Measurements from ENCODE around the gene GRP.

GRP gene

DNA sequence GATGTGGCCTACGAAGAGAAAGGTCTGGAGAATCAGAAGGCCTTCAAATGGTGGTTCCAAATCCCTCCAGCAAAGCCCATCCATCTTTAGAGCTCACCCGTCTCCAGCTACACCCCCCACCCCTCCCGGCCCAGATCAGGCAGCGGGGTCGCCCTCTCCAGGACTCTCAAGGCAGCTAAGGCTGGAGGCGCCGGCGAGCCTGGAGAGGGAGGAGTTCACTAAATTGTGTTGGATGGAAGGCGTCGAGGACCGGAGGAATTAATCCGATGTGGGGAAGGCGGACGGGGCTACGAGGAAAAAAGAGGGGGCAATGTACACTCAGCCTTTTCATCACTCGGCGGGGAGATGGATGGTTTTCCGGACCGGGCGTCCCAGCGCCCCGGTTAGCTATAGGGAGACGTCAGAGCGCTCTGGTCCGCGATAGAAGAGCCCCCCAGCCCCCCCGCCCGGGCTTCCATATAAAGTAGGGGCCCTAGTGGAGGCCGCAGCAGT lies at the start of gene GRP:
GRP (plus strand) TSS at position 487 of the 492 bp plus-strand sequence. CDS start 108 bp downstream, outside the sequence.
- no peak for DNase-seq

DNA sequence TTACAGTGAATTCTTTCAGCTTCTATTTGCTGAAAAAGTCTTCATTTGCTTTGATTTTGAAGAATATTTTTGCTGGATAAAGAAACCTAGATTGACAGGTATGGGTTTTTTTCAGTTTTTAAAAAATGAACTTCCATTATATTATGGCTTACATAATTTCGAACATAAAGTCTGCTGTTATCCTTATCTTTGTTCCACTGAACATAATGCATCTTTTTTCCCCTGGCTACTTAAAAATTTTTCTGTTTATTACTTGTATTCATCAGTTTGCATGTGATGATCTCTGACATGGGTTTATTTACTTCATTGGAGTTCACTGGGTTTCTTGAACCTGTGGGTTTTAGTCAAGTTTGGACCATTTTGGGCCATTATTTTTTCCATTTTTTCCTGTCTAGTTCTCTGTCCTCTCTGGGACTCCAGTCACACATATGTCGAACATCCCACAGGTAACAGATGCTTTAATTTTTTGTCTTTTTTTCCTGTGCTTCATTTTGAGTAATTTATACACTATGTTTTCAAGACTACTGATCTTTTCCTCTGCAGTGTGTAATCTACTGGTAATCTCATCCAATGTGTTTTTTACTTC lies 47.2 kb upstream of the GRP start:
- no peak for DNase-seq

DNA sequence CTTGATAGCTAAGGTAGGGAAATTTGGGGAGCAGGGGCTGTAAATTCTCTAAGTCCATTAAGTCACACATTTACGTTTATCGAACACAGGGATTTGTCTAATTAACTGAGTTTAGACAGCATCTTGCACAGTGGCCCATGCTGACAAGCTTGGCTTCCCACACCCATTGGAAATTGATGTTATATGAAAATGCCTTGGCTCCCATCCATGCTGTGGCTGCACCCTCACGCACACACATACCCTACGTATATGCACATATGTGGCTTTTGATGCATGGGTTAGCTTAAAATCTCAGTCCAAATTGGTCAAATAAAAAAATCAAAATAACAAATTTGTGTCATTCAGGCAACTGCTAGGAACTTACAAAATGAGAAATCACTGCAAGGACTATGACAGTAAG lies 42.5 kb upstream of the GRP start:
- DNase-seq: no peak

DNA sequence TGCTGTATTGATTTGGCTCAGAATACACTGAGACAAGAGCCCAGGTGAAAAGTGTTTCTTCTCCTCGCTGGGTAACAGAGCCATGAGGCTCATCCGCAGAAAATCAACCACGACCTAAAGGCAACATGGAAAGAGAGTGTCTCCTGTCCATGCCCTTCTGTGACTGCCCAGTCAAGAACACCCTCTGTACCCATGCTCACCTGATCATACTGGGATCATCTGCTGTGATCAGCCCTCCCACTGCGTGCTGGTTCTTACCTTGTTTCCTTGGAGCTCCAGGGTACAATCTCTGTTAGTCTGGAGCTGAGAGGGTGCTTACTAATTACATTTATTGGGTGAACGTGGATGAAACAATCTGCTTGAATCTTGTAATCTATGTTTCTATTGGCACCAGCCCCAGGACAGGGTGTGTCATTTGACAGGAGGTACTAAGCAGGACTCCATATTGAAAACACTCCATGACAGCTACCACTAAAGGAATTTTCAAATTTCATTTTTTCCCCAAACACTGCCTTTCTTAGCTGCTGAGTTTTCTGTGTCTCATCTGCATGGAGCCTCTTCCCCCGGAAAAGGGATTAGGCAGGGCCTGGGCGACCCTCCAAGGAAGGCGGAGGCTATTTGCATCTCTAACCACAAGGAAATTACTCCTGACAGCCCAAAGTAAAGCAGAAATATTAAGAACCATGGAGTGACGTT lies 39.7 kb upstream of the GRP start:
- DNase-seq: peak; percentile 64

GRCh38 chr18:59182673-59183072 lies 37.3 kb upstream of the GRP start:
- no peak for DNase-seq

- no peak for DNase-seq
These were observed 30.9 kb upstream of the GRP start for GRCh38 chr18:59189008-59189407.

DNA sequence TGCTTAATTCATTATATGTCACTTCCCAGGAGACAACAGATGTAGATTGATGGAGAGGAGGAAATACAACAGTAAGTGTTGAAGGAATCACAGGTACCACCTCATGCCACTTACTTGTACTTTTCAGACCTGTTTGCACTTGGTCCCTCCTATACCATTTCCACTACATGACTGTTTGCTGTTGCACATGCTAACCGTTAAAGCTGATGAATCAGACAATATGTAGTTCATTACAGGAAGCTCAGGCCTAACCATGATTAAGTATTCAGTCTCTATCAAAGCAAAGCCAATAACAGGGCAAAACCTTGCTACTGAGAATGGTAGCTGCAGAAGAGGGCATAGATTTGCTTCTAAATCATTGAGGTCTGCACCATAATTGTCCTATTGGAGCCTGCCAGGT lies 30.2 kb upstream of the GRP start:
- DNase-seq: no peak

DNA sequence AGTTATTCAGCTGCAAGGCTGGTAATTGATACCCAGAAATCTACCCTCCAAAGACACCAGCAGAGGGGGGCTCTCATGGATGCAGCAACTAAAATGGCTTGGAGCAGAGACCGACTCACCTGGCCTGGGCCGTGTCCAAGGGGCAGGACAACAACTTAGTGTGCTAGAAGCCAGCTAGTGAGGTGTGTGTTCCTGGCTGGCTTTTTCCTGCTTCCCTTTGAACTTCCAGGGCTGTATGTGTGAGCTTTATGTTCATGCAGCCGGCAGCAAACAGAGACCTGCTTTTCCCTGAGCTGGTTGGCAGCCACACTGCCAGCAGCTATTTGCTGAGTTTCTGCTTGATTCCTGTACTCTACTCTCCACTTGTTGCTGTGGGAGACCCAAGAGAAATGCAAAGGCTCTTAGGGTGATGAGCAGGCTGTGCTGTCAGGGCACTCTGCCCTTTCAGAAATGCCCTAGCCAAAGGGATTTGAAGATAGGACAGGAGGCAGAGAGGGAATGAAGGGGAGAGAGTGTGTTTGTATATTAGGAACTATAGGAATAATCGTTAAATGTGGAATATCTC lies 23.7 kb upstream of the GRP start:
- DNase-seq: peak; percentile 34

DNA sequence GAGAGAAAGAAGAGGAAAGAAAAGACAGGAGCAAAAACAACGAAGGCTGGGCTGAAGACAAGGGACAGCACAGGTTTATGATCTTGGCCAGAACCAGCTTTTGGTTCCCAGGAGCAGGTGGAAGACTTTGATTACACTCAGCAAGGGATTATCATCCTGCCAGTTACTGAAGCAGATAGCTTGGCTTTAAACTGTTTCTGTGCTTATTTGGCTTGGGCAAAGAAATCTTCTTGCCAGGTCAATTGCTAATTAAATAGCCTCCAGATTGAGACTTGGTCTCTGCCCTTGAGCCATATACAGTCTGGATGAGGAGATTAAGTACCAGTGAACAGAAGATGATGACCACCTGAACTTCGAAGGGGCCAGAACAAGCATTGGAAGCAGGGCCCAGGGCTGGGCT lies 22.3 kb upstream of the GRP start:
- DNase-seq: no peak

GRCh38 chr18:59198215-59198614 lies 21.7 kb upstream of the GRP start:
- no peak for DNase-seq

- DNase-seq: no peak
These were observed 19.2 kb upstream of the GRP start for GRCh38 chr18:59200787-59201186.

GRCh38 chr18:59202258-59202820 lies 17.6 kb upstream of the GRP start:
- DNase-seq: no peak

- no peak for DNase-seq
These were observed 12.5 kb upstream of the GRP start for GRCh38 chr18:59207506-59207905.

DNA sequence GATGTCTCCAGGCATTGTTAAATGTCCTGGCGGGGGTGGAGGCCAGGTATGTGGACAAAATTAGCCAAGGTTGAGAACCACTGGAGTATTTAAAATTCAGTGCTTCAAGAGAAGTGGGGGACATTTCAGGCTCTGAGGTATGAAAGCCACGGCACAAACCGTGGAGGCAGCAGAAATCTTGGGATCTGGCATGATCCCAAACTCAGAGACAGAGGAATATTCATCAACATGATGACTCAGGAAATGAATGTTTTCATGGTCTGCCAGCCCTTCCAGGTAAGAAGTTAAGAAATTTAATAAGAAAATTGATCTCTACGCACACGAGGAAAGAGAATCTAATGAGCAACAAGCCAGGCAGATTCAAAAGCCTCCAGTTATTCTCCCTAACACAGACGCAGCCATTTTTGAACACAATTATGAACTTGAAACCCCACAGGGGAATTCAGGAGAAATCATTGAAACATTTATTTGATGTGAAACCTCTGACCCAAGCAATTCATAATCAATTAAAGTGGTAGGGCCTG lies 11.3 kb upstream of the GRP start:
- DNase-seq: no peak

DNA sequence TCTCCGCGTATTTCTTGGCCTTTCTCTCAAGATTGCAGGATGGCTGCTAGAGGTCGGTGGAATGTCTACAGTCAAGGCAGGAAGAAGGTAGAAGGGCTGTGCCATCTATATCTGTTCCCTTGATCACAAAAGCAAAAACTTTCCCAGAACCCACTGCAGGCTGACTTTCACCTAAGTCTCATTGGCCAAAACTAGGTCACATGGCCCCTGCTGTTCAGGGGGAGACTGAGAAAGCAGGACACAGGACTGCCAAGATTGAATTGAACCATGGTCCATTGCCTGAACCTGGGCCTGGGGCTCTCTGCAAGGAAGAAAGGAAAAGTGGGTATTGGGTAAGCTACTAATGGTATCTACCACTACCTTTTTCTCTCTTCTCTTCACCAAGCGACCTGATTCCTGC lies 9.7 kb upstream of the GRP start:
- no peak for DNase-seq

DNA sequence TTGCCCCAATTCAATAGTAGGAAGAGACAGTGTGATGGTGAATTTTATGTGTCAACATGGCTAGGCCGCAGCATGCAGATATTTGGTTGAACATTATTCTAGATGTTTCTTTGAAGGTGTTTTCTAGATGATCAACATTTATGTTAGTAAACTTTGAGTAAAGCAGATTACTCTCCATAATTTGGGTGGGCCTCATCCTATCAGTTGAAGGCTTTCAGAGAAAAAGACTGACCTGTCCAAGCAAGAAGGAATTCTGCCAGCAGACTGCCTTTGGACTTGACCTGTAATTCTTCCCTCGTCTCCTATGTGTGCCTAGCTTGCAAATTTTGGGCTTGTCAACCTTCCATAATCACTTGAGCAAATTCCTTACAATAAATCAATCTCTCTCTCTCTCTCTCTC lies 8.3 kb upstream of the GRP start:
- DNase-seq: no peak

GRCh38 chr18:59218018-59218417 lies 1.9 kb upstream of the GRP start:
- DNase-seq: no peak

DNA sequence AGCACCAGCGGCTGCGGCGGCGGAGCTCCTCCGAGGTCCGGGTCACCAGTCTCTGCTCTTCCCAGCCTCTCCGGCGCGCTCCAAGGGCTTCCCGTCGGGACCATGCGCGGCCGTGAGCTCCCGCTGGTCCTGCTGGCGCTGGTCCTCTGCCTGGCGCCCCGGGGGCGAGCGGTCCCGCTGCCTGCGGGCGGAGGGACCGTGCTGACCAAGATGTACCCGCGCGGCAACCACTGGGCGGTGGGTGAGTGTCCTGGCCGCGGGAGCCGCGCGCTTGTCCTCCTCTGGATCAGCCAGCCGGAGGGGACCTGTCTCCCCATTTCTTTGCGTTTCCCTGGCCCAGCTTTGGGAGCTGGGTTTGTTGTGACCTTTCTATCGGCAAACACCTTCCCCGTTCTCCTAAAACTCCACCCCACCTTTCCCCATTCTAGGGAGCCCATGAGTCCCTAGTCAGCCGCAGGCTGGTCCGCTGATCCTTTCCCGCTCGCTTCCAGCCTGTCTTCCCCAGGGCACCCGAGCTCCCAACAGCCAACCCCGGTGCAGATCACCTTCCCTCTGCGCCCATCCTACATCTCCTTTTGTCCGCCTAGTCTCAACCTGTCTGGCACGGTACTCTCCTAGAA lies 316 bp downstream of the GRP start:
- DNase-seq: no peak

DNA sequence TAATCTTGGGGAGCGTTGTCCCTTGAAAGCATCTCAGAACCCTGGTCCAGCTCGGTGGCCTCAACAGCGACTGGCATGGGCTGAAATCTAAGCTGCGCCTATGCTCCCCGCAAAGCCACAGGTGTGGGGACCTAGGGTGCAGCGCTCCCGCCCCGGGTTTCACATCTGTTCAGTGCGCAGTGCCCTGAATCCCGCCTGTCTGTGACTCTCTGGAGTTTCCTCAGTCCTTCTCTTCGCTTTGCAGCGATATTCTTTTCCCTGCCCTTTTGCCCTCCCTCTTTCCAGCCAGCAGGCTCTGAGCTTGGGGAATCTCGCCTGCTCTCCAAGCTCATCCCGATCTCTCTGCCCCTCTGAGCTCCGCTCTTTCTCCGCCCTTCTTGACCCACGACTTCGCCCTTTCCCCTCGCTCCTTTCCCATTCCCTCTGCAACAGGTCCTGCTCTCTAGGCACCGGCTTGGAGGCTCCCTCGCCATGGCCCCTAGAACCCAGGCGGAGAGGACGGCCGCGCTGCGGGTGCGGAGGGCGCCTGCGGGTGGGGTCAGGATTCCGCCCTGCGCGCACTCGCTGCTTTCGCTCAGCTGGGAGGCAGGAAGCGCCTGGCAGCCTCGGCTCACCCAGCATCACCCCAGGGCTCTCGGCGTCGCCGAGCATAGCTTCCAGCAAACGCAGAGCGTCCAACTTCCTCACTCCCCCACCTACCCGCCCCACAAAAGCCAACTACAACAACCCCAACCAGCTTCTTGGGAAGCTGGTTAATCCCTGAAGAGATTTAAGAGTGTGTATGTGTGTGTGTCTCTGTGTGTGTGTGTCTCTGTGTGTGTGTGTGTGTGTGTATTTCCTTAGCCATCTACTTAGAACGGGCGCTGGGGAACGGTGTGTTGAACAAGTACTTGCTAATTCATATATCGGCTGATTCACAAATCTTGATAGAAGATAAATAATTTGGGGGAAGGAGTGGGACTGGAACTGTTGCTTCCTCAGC lies 1.1 kb downstream of the GRP start:
- DNase-seq: peak; percentile 45

GRCh38 chr18:59222341-59222740 lies 2.4 kb downstream of the GRP start:
- no peak for DNase-seq

GRCh38 chr18:59228351-59228750 lies 8.4 kb downstream of the GRP start:
- no peak for DNase-seq

GRCh38 chr18:59229191-59229590 lies 9.2 kb downstream of the GRP start:
- no peak for DNase-seq

Measured in left hindlimb (tissue), 1 donor.